ENCODE measurements around the gene MND1.

- TF ChIP-seq CTCF (IDR thresholded peaks at IDR 0.05) (no peak), POLR2A (IDR thresholded peaks at IDR 0.05) (no peak)
Measured at GRCh38 chr4:153337686-153338085, 6.8 kb upstream of the MND1 start.

Data from heart left ventricle (tissue), 13 donors.